ENCODE results near the gene MPEG1.

Gene MPEG1

GRCh38 chr11:59187587-59187986, 25.1 kb downstream of the MPEG1 start:
- no peak for DNase-seq (ENCODE audit: extremely low read depth, insufficient read length)
- no peak for TF ChIP-seq CTCF (IDR thresholded peaks at IDR 0.05; ENCODE audit: insufficient read depth, low read length, poor library complexity, severe bottlenecking)
- no peak overlapping the region for H3K4me3 ChIP-seq (replicated peaks; ENCODE audit: low read depth, low read length)
- no peaks in the 10 kb centered on the region for H3K27me3 ChIP-seq (replicated peaks; ENCODE audit: control insufficient read depth, insufficient read depth, low read length)
- peaks cover 21% of the 10 kb centered on the region for H3K36me3 ChIP-seq (ENCODE audit: control insufficient read depth, insufficient read depth, low read length)

GRCh38 chr11:59187035-59187434, 25.7 kb downstream of the MPEG1 start:
- Histone ChIP-seq H3K27me3 (replicated peaks; ENCODE audit: control insufficient read depth, insufficient read depth, low read length) (no peaks in the 10 kb centered on the region), H3K4me3 (replicated peaks; ENCODE audit: low read depth, low read length) (no peak overlapping the region), H3K36me3 (ENCODE audit: control insufficient read depth, insufficient read depth, low read length) (peaks cover 26% of the 10 kb centered on the region)
- no peak for TF ChIP-seq CTCF (IDR thresholded peaks at IDR 0.05; ENCODE audit: insufficient read depth, low read length, poor library complexity, severe bottlenecking)
- no peak for DNase-seq (ENCODE audit: extremely low read depth, insufficient read length)

GRCh38 chr11:59186130-59186594, 26.6 kb downstream of the MPEG1 start:
- DNase-seq (ENCODE audit: extremely low read depth, insufficient read length), result no peak
- peak; percentile 89 for TF ChIP-seq CTCF (IDR thresholded peaks at IDR 0.05; ENCODE audit: insufficient read depth, low read length, poor library complexity, severe bottlenecking)
- peaks cover 30% of the 10 kb centered on the region for H3K36me3 ChIP-seq (ENCODE audit: control insufficient read depth, insufficient read depth, low read length)

GRCh38 chr11:59185386-59185945, 27.3 kb downstream of the MPEG1 start:
- Histone ChIP-seq H3K4me3 (replicated peaks; ENCODE audit: low read depth, low read length) (no peak overlapping the region), H3K36me3 (ENCODE audit: control insufficient read depth, insufficient read depth, low read length) (peaks cover 27% of the 10 kb centered on the region), H3K27me3 (replicated peaks; ENCODE audit: control insufficient read depth, insufficient read depth, low read length) (no peaks in the 10 kb centered on the region)
- no peak for DNase-seq (ENCODE audit: extremely low read depth, insufficient read length)
- no peak for TF ChIP-seq CTCF (IDR thresholded peaks at IDR 0.05; ENCODE audit: insufficient read depth, low read length, poor library complexity, severe bottlenecking)

More at GRCh38 chr11:59186130-59186594, 26.6 kb downstream of the MPEG1 start:
- H3K27me3 ChIP-seq (replicated peaks; ENCODE audit: control insufficient read depth, insufficient read depth, low read length), result no peaks in the 10 kb centered on the region
- no peak overlapping the region for H3K4me3 ChIP-seq (replicated peaks; ENCODE audit: low read depth, low read length)

GRCh38 chr11:59184691-59185339, 27.9 kb downstream of the MPEG1 start:
- DNase-seq (ENCODE audit: extremely low read depth, insufficient read length), result no peak
- Histone ChIP-seq H3K4me3 (replicated peaks; ENCODE audit: low read depth, low read length) (no peak overlapping the region), H3K36me3 (ENCODE audit: control insufficient read depth, insufficient read depth, low read length) (peaks cover 25% of the 10 kb centered on the region), H3K27me3 (replicated peaks; ENCODE audit: control insufficient read depth, insufficient read depth, low read length) (no peaks in the 10 kb centered on the region)
- TF ChIP-seq CTCF (IDR thresholded peaks at IDR 0.05; ENCODE audit: insufficient read depth, low read length, poor library complexity, severe bottlenecking), result no peak

Data from GM06990 (cell line).